K562 (cell line): ENCODE measurements around the gene OCEL1. TPM values are rescaled to one million over a fixed set of nuclear protein-coding genes. Genes with fewer than 3 reads are reported as not detected.

Experiments used
- ARID2 ChIP-seq: fragments of 450-650 bp; IDR thresholded peaks from 2 replicates; pipeline ENCODE4 v1.6.1; 2017; ENCODE audit warnings: antibody characterized with exemption, mild to moderate bottlenecking
- BMI1 ChIP-seq: fragments of 150-350 bp; IDR thresholded peaks from 2 replicates; pipeline ENCODE4 v1.6.1; 2014; ENCODE audit warnings: low read length
- CREM ChIP-seq: IDR thresholded peaks from 2 replicates; pipeline ENCODE4 v1.6.1; 2014; ENCODE audit warnings: antibody characterized with exemption, low read depth
- ERF ChIP-seq: fragments of 450-650 bp; formaldehyde crosslinking; IDR thresholded peaks from 2 replicates; pipeline ENCODE4 v1.4.0; 2020; ENCODE audit warnings: mild to moderate bottlenecking, mixed read lengths
- GTF2B ChIP-seq: IDR thresholded peaks from 2 replicates; pipeline ENCODE4 v1.6.1; 2011; ENCODE audit not compliant: insufficient read length; ENCODE audit errors: extremely low read depth
- HDAC8 ChIP-seq: fragments of 450-650 bp; IDR thresholded peaks from 2 replicates; pipeline ENCODE4 v1.6.1; 2016; ENCODE audit warnings: mild to moderate bottlenecking, missing genetic modification characterization, moderate library complexity, missing compliant biosample characterization
- KHSRP ChIP-seq: fragments of 450-650 bp; IDR thresholded peaks from 2 replicates; pipeline ENCODE4 v1.6.1; 2017
- NEUROD1 ChIP-seq: fragments of 150-350 bp; IDR thresholded peaks from 2 replicates; pipeline ENCODE4 v1.6.1; 2014; ENCODE audit warnings: borderline replicate concordance, low read length, low read depth; ENCODE audit not compliant: partially characterized antibody
- REST ChIP-seq, 2 experiments: fragments of 450-650 bp; formaldehyde crosslinking in 1 of 2; IDR thresholded peaks; 2 replicates each; pipeline versions ENCODE4 v1.4.0 to v1.6.1; 2014 to 2020; ENCODE audit warnings: mild to moderate bottlenecking in 2 of 2, borderline replicate concordance in 1 of 2, low read depth in 1 of 2
- SETDB1 ChIP-seq: IDR thresholded peaks from one replicate; pipeline ENCODE4 v1.6.1; 2012; ENCODE audit warnings: low read length, control low read depth, inconsistent platforms
- ZFX ChIP-seq: sonication (generic); formaldehyde crosslinking; IDR thresholded peaks from 2 replicates; pipeline ENCODE4 v1.8.0; 2022; ENCODE audit warnings: mild to moderate bottlenecking, missing genetic modification reagents, moderate library complexity
- ZNF444 ChIP-seq: fragments of 250-450 bp; sonication (Bioruptor Pico); IDR thresholded peaks from 2 replicates; pipeline ENCODE4 v1.4.0; 2020; ENCODE audit warnings: mild to moderate bottlenecking, moderate library complexity
- polyA plus RNA-seq, 8 experiments: library from polyadenylated mRNA; depleted of rRNA in 4 of 8; stranded (reverse) in 5 of 8; unstranded in 3 of 8; fragments of >200 nt; fragmentation: Nextera tagmentation in 2 of 8; fragmentation: Illumina TruSeq in 1 of 8; extraction: Ambion mirVana in 2 of 8; extraction: Trizol in 1 of 8; gene quantifications; 2 replicates each; pipeline versions ENCODE4 v1.2.1 to v1.2.3, GENCODE V29; 2011 to 2014; ENCODE audit warnings: inconsistent platforms in 1 of 8, missing spikeins in 1 of 8
- total RNA-seq, 7 experiments: library from RNA; depleted of rRNA in 6 of 7; stranded (reverse); fragments of >200 nt in 6 of 7; fragmentation: Illumina TruSeq in 2 of 7; extraction: Trizol in 2 of 7; gene quantifications; 2 replicates each; pipeline versions ENCODE4 v1.2.1 to v1.2.3, GENCODE V29; 2011 to 2021; ENCODE audit warnings: low replicate concordance in 1 of 7
- TF ChIP-seq, protein P1 (sequence below): IDR thresholded peaks from 2 replicates; pipeline ENCODE4 v1.6.1; 2012; ENCODE audit warnings: low read depth, low read length, improper control_type of control experiment, borderline replicate concordance
- TF ChIP-seq, protein P2 (sequence below): fragments of 250-450 bp; sonication (Bioruptor Pico); IDR thresholded peaks from 2 replicates; pipeline ENCODE4 v1.5.0; 2020; ENCODE audit warnings: mild to moderate bottlenecking, borderline replicate concordance

OCEL1 gene
- total and polyA plus RNA-seq, 9 of the 15 experiments (the other 6 are each of a cell fraction or from before 2014, with no cell fraction given) = 8.0 to 38.0 (median 12.4) TPM

GRCh38 chr19:17205237-17206140, 20.5 kb upstream of the OCEL1 start (continued):
- TF ChIP-seq, protein P1, sequence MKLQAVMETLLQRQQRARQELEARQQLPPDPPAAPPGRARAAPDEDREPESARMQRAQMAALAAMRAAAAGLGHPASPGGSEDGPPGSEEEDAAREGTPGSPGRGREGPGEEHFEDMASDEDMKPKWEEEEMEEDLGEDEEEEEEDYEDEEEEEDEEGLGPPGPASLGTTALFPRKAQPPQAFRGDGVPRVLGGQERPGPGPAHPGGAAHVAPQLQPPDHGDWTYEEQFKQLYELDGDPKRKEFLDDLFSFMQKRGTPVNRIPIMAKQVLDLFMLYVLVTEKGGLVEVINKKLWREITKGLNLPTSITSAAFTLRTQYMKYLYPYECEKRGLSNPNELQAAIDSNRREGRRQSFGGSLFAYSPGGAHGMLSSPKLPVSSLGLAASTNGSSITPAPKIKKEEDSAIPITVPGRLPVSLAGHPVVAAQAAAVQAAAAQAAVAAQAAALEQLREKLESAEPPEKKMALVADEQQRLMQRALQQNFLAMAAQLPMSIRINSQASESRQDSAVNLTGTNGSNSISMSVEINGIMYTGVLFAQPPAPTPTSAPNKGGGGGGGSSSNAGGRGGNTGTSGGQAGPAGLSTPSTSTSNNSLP = no peak
- no peak for TF ChIP-seq GTF2B
- TF ChIP-seq ERF (CRISPR knock-in tag) = no peak
- peak; percentile 41; the same call in 1 of the 2 replicates for TF ChIP-seq ARID2
- no peak for TF ChIP-seq BMI1
- peak; percentile 90 for TF ChIP-seq REST (IDR thresholded peaks at IDR 0.05; ENCODE audit: borderline replicate concordance)
- no peak for TF ChIP-seq REST (CRISPR knock-in tag; IDR thresholded peaks at IDR 0.05; ENCODE audit: low read depth)
- no peak for TF ChIP-seq SETDB1
- TF ChIP-seq, protein P2, sequence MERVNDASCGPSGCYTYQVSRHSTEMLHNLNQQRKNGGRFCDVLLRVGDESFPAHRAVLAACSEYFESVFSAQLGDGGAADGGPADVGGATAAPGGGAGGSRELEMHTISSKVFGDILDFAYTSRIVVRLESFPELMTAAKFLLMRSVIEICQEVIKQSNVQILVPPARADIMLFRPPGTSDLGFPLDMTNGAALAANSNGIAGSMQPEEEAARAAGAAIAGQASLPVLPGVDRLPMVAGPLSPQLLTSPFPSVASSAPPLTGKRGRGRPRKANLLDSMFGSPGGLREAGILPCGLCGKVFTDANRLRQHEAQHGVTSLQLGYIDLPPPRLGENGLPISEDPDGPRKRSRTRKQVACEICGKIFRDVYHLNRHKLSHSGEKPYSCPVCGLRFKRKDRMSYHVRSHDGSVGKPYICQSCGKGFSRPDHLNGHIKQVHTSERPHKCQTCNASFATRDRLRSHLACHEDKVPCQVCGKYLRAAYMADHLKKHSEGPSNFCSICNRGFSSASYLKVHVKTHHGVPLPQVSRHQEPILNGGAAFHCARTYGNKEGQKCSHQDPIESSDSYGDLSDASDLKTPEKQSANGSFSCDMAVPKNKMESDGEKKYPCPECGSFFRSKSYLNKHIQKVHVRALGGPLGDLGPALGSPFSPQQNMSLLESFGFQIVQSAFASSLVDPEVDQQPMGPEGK (CRISPR knock-in tag) = no peak
- TF ChIP-seq ZNF444 (CRISPR knock-in tag) = no peak
- peak; percentile 38; the same call in 1 of the 2 replicates for TF ChIP-seq ZFX (CRISPR knock-in tag)
- no peak for TF ChIP-seq HDAC8 (tag)
- TF ChIP-seq CREM = 0 out of 2 replicates have a peak, but pooled peaks have one; percentile 20
- TF ChIP-seq KHSRP = no peak
- no peak for TF ChIP-seq NEUROD1
